ENCODE results near the gene ATOX1. TPM values are rescaled to one million over a fixed set of nuclear protein-coding genes. Genes with fewer than 3 reads are reported as not detected.

ATOX1 gene
- total and polyA plus RNA-seq, 9 of the 15 experiments (the other 6 are each of a cell fraction or from before 2014, with no cell fraction given) = 59.2 to 318 (median 86.2) TPM

- Histone ChIP-seq H3K36me3 (ENCODE audit: control insufficient read depth, insufficient read depth, low read length) (peaks cover 100% of the 10 kb centered on the region), H3K9me3 (replicated peaks; ENCODE audit: control insufficient read depth, insufficient read depth, low read depth, low read length) (no peaks in the 10 kb centered on the region), H3K9ac (ENCODE audit: insufficient read depth in 1 of 2, low read depth in 2 of 2, low read length in 2 of 2) (no peak overlapping the region), H4K20me1 (replicated peaks; ENCODE audit: control insufficient read depth, insufficient read depth, low read length) (no peaks in the 10 kb centered on the region; the same call in none of the 2 replicates), H3K4me1 (replicated peaks in 1 of 2; ENCODE audit: control insufficient read depth in 2 of 2, insufficient read depth in 2 of 2, low read length in 2 of 2) (no peaks in the 10 kb centered on the region), H3K9me1 (ENCODE audit: control insufficient read depth, insufficient read depth, low read length) (no peaks in the 10 kb centered on the region), H3K27me3 (ENCODE audit: control insufficient read depth in 2 of 2, insufficient read depth in 2 of 2, low read length in 2 of 2) (no peaks in the 10 kb centered on the region), H3K4me2 (ENCODE audit: insufficient read depth, low read length) (no peak overlapping the region), H2AFZ (ENCODE audit: low read depth, low read length) (no peak overlapping the region), H3K79me2 (ENCODE audit: control insufficient read depth, insufficient read depth, low read length) (peaks cover 92% of the 10 kb centered on the region), H3K27ac (ENCODE audit: extremely low read depth, low read depth, low read length) (no peak overlapping the region), H3K4me3 (no peak overlapping the region)
- CTCF ChIA-PET (ENCODE audit: low intra/inter-chr PET ratio) = no interaction called here
- in situ Hi-C loops (cut with MboI) = no loop called here
- DNase-seq (ENCODE audit: extremely low read depth in 1 of 4, low spot score in 3 of 4) (no peak), FAIRE-seq (no peak), ATAC-seq (no peak)
- intact Hi-C loops (cut with micrococcal nuclease) = no loop called here
- POLR2A ChIA-PET = no interaction called here
- BruUV-seq (replicated peaks) = no TSS peak
- WGBS (ENCODE audit: insufficient coverage, low coverage, missing lambda C conversion rate) = 91% methylated on average over 3 of the region's 3 CpGs
- TF ChIP-seq PCBP1 (IDR thresholded peaks at IDR 0.05; ENCODE audit: low read depth, low read length, poor library complexity, severe bottlenecking) (no peak), ZFP30 (CRISPR knock-in tag; IDR thresholded peaks at IDR 0.05; ENCODE audit: borderline replicate concordance) (no peak), ARID2 (IDR thresholded peaks at IDR 0.05) (no peak), USF2 (CRISPR knock-in tag; IDR thresholded peaks at IDR 0.05) (no peak), GATA2 (CRISPR knock-in tag; IDR thresholded peaks at IDR 0.05) (no peak), CHD2 (IDR thresholded peaks at IDR 0.05; ENCODE audit: low read depth, low read length) (no peak), NFRKB (IDR thresholded peaks at IDR 0.05; ENCODE audit: low read depth) (no peak), GTF2B (IDR thresholded peaks at IDR 0.05; ENCODE audit: extremely low read depth, insufficient read length) (no peak), MYNN (IDR thresholded peaks at IDR 0.05) (no peak), MYNN (CRISPR knock-in tag; IDR thresholded peaks at IDR 0.05) (no peak)
- TF ChIP-seq, protein P1, sequence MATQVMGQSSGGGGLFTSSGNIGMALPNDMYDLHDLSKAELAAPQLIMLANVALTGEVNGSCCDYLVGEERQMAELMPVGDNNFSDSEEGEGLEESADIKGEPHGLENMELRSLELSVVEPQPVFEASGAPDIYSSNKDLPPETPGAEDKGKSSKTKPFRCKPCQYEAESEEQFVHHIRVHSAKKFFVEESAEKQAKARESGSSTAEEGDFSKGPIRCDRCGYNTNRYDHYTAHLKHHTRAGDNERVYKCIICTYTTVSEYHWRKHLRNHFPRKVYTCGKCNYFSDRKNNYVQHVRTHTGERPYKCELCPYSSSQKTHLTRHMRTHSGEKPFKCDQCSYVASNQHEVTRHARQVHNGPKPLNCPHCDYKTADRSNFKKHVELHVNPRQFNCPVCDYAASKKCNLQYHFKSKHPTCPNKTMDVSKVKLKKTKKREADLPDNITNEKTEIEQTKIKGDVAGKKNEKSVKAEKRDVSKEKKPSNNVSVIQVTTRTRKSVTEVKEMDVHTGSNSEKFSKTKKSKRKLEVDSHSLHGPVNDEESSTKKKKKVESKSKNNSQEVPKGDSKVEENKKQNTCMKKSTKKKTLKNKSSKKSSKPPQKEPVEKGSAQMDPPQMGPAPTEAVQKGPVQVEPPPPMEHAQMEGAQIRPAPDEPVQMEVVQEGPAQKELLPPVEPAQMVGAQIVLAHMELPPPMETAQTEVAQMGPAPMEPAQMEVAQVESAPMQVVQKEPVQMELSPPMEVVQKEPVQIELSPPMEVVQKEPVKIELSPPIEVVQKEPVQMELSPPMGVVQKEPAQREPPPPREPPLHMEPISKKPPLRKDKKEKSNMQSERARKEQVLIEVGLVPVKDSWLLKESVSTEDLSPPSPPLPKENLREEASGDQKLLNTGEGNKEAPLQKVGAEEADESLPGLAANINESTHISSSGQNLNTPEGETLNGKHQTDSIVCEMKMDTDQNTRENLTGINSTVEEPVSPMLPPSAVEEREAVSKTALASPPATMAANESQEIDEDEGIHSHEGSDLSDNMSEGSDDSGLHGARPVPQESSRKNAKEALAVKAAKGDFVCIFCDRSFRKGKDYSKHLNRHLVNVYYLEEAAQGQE (IDR thresholded peaks at IDR 0.05; ENCODE audit: borderline replicate concordance) = no peak
- TF ChIP-seq, protein P1 (CRISPR knock-in tag; IDR thresholded peaks at IDR 0.05; ENCODE audit: low read depth) = no peak
- TF ChIP-seq, protein P2, sequence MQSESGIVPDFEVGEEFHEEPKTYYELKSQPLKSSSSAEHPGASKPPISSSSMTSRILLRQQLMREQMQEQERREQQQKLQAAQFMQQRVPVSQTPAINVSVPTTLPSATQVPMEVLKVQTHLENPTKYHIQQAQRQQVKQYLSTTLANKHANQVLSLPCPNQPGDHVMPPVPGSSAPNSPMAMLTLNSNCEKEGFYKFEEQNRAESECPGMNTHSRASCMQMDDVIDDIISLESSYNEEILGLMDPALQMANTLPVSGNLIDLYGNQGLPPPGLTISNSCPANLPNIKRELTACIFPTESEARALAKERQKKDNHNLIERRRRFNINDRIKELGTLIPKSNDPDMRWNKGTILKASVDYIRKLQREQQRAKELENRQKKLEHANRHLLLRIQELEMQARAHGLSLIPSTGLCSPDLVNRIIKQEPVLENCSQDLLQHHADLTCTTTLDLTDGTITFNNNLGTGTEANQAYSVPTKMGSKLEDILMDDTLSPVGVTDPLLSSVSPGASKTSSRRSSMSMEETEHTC (IDR thresholded peaks at IDR 0.05) = no peak
Measured at GRCh38 chr5:151793358-151793757, 34.9 kb upstream of the ATOX1 start.
